Measurements from ENCODE around the gene CELF2.
"Not testable (repeated sequence)": the region's sequence is repeated elsewhere in the genome, so short reads cannot be mapped to it uniquely, and the experiment has no call there.

CELF2 gene

DNA sequence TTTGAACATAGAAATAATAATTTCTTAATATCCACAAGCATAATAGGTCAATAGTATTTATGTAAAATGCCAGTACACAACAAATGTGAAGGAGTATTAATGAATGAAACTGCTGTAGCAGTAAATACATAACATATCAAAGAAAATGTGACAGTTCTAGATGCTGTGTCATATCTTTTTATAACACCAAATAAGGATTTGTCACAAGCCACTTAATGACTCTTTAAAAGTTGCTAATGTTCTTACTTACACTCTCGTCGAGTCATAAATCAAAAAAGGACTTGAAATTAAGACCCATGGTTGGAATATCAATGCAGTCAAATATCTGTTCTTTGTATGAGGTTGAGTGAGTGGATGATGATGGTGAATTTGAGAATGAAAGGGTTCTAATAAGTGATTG lies 96.6 kb downstream of the CELF2 start:
- DNase-seq (ENCODE audit: low read depth), result no peak
- H3K4me3 ChIP-seq (ENCODE audit: control insufficient read depth, low read depth, low read length), result no peak overlapping the region
- TF ChIP-seq, protein P1, sequence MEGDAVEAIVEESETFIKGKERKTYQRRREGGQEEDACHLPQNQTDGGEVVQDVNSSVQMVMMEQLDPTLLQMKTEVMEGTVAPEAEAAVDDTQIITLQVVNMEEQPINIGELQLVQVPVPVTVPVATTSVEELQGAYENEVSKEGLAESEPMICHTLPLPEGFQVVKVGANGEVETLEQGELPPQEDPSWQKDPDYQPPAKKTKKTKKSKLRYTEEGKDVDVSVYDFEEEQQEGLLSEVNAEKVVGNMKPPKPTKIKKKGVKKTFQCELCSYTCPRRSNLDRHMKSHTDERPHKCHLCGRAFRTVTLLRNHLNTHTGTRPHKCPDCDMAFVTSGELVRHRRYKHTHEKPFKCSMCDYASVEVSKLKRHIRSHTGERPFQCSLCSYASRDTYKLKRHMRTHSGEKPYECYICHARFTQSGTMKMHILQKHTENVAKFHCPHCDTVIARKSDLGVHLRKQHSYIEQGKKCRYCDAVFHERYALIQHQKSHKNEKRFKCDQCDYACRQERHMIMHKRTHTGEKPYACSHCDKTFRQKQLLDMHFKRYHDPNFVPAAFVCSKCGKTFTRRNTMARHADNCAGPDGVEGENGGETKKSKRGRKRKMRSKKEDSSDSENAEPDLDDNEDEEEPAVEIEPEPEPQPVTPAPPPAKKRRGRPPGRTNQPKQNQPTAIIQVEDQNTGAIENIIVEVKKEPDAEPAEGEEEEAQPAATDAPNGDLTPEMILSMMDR (conservative IDR thresholded peaks at IDR 0.05; ENCODE audit: control insufficient read depth, insufficient read depth, low read depth, low read length), result no peak

GRCh38 chr10:11115337-11115736 lies 97.7 kb downstream of the CELF2 start:
- no peak for DNase-seq (ENCODE audit: low read depth)
- TF ChIP-seq, protein P1 (conservative IDR thresholded peaks at IDR 0.05; ENCODE audit: control insufficient read depth, insufficient read depth, low read depth, low read length), result no peak
- no peak overlapping the region for H3K4me3 ChIP-seq (ENCODE audit: control insufficient read depth, low read depth, low read length)

GRCh38 chr10:11116361-11116760 lies 98.7 kb downstream of the CELF2 start:
- no peak for DNase-seq (ENCODE audit: low read depth)

DNA sequence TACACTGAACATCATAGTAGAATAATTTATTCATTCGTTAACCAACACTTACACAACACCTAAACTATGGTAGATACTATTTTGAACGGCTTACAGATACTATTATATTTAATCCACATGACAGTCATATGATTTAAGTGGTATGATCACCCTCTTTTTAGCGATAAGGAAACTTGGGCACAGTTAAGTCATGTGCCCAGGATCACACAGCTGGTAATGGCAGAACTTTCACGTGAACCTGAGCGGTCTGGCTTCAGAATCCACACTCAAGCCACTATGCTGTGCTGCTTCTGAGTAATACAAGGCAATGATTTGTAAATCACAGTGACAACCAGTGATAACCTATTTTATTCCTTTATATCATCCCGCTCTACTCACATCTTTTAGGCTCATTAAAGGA lies 99.1 kb downstream of the CELF2 start:
- H3K4me3 ChIP-seq (ENCODE audit: control insufficient read depth, low read depth, low read length), result no peak overlapping the region
- DNase-seq (ENCODE audit: low read depth), result no peak
- TF ChIP-seq, protein P1 (conservative IDR thresholded peaks at IDR 0.05; ENCODE audit: control insufficient read depth, insufficient read depth, low read depth, low read length), result no peak

More at GRCh38 chr10:11116361-11116760, 98.7 kb downstream of the CELF2 start:
- no peak overlapping the region for H3K4me3 ChIP-seq (ENCODE audit: control insufficient read depth, low read depth, low read length)
- TF ChIP-seq, protein P1 (conservative IDR thresholded peaks at IDR 0.05; ENCODE audit: control insufficient read depth, insufficient read depth, low read depth, low read length), result no peak

GRCh38 chr10:11118686-11119085 lies 101.0 kb downstream of the CELF2 start:
- H3K4me3 ChIP-seq (ENCODE audit: control insufficient read depth, low read depth, low read length), result no peak overlapping the region

DNA sequence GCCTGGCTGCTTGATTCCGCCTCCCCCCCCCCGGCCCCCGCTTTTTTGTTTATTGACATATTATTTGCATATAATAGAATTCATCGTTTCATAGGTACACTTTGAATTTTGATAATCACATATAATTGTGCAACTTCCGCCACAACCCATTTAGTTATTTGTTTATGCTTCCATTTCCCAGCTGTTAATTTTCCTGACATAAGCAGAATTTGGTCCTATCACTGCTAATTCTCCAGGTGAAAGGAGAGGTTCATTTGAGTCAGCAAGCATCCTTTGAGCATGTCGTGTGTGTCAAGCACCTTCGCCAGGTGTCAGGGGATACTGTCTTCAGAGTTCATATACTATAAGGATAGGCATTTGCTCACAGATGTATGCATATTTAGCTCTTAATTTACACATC lies 102.2 kb downstream of the CELF2 start:
- no peak overlapping the region for H3K4me3 ChIP-seq (ENCODE audit: control insufficient read depth, low read depth, low read length)
- TF ChIP-seq, protein P1 (conservative IDR thresholded peaks at IDR 0.05; ENCODE audit: control insufficient read depth, insufficient read depth, low read depth, low read length), result no peak
- no peak for DNase-seq (ENCODE audit: low read depth)

More at GRCh38 chr10:11118686-11119085, 101.0 kb downstream of the CELF2 start:
- no peak for DNase-seq (ENCODE audit: low read depth)
- TF ChIP-seq, protein P1 (conservative IDR thresholded peaks at IDR 0.05; ENCODE audit: control insufficient read depth, insufficient read depth, low read depth, low read length), result no peak

DNA sequence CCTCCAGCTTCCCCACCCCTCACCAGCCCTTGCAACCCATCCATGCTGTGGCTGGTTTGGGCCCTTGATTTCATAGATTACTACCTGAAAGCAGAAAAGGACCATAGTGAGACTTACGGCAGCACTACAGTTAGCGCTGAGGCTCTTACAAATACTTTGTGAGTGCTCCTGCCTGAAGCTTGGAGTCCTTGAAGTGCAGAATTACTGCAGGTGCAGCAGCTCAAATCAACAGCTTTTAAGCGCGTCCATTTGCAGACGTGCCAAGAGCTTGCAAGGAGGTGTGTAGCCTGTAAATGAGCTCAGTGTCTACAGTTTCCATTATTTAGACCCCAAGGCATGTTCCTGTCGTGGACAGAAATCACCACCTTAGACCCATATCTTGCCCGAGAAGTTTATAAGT lies 103.0 kb downstream of the CELF2 start:
- DNase-seq (ENCODE audit: low read depth), result no peak
- TF ChIP-seq, protein P1 (conservative IDR thresholded peaks at IDR 0.05; ENCODE audit: control insufficient read depth, insufficient read depth, low read depth, low read length), result no peak
- no peak overlapping the region for H3K4me3 ChIP-seq (ENCODE audit: control insufficient read depth, low read depth, low read length)

- not testable (repeated sequence) for H3K4me3 ChIP-seq (ENCODE audit: control insufficient read depth, low read depth, low read length); DNase-seq (ENCODE audit: low read depth)
Measured at GRCh38 chr10:11123892-11124291, 106.2 kb downstream of the CELF2 start.

All from fibroblast of mammary gland (primary cell).